H1 (cell line): ENCODE data around the gene TLR5.

Experiments
- RAD21 ChIP-seq, 2 experiments: IDR thresholded peaks in 1 of 2; conservative IDR thresholded peaks in 1 of 2; 2 replicates each; pipeline ENCODE4 v1.6.1; 2011; ENCODE audit warnings: low read depth in 2 of 2, low read length in 2 of 2, improper control_type of control experiment in 1 of 2, inconsistent platforms in 1 of 2, mild to moderate bottlenecking in 1 of 2, moderate library complexity in 1 of 2
- RFX5 ChIP-seq: IDR thresholded peaks from 2 replicates; pipeline ENCODE4 v1.6.1; 2011; ENCODE audit warnings: low read depth, low read length, improper control_type of control experiment, borderline replicate concordance
- RNF2 ChIP-seq: fragments of 200-900, 300-1000 bp; sonication (generic); IDR thresholded peaks from 2 replicates; pipeline ENCODE4 v1.7.1; 2016; ENCODE audit warnings: borderline replicate concordance, low read depth, mild to moderate bottlenecking, antibody characterized with exemption, low read length; ENCODE audit not compliant: poor library complexity, severe bottlenecking; ENCODE audit errors: missing control alignments

DNA sequence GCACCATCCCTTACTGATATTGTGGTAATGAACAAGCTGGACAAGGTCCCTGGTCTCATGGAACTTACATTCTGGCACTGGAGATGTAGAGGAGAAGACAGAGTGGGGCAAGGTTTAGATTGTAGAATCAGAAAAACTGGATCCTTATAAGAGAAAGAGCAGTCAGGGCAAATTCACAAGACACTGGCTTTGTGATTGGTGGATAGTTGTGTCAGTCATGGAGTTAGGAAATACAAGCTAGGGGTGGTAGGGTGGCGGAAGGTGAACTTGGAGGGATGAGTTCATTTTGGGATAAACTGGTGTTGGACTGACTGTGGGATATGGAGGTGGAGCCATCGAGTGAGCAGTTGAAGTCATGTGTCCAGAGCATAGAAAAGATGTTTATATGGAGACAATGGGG is 3.7 kb upstream of the TLR5 start:
- TF ChIP-seq RFX5 (no peak), RAD21 (IDR thresholded peaks at IDR 0.05 in 1 of 2, conservative IDR thresholded peaks at IDR 0.05 in 1 of 2; ENCODE audit: low read depth in 2 of 2, low read length in 2 of 2) (no peak), RNF2 (no peak)
